Vagina (tissue), 2 donors: Measurements from ENCODE around the gene NINJ1.

Experiments
- CTCF ChIP-seq, 3 experiments: fragments of 450-650 bp in 2 of 3; fragments of 200-600 bp in 1 of 3; sonication (generic) in 1 of 3; IDR thresholded peaks; one replicate each; pipeline ENCODE4 v1.5.1; 2017 to 2019; ENCODE audit warnings: antibody characterized with exemption in 3 of 3, mild to moderate bottlenecking in 2 of 3, moderate library complexity in 2 of 3
- POLR2AphosphoS5 ChIP-seq, 2 donors: sonication (generic); formaldehyde crosslinking; IDR thresholded peaks; one replicate each; pipeline ENCODE4 v1.9.0; 2017; ENCODE audit warnings: antibody characterized with exemption in 2 of 2, mild to moderate bottlenecking in 2 of 2, low read depth in 1 of 2; ENCODE audit not compliant: insufficient read depth in 1 of 2

GRCh38 chr9:93131599-93132286, 2.3 kb downstream of the NINJ1 start:
- TF ChIP-seq POLR2AphosphoS5 (IDR thresholded peaks at IDR 0.05; ENCODE audit: insufficient read depth in 1 of 2, low read depth in 1 of 2) (no peak), CTCF (IDR thresholded peaks at IDR 0.05) (no peak)
